MCF 10A (cell line): Measurements from ENCODE around the gene BRF1. TPM values are rescaled to one million over a fixed set of nuclear protein-coding genes. Genes with fewer than 3 reads are reported as not detected.
A peak's percentile ranks its signal among the peaks of the same experiment; 100 is the strongest.

Source experiments
- BruUV-seq: library from RNA; stranded (reverse); fragments of 400-500 nt; replicated peaks from 2 replicates; lab custom pipeline; 2021; lab: Mats Ljungman, UMichigan
- CTCF ChIA-PET: fragments of 300-600 bp; sonication (Branson Sonifier 250); formaldehyde crosslinking; extraction: SDS; loops from one replicate; lab custom pipeline; 2021; ENCODE audit warnings: antibody characterized with exemption, inconsistent platforms; lab: Yijun Ruan, JAX
- POLR2A ChIA-PET: fragments of 300-600, 350-650 bp; sonication (Branson Sonifier 250); formaldehyde crosslinking; extraction: SDS; loops from one replicate; lab custom pipeline; 2020; ENCODE audit warnings: antibody characterized with exemption, inconsistent platforms; lab: Yijun Ruan, JAX
- DNase-seq: peaks from one replicate; pipeline ENCODE4 v3.0.0-alpha.2; 2018; ENCODE audit not compliant: unreplicated experiment
- H3K27ac Mint-ChIP-seq: one replicate; pipeline ENCODE4 v1.8.0; 2022; ENCODE audit warnings: mild to moderate bottlenecking, low read depth, mixed read lengths; ENCODE audit not compliant: unreplicated experiment
- H3K27me3 Mint-ChIP-seq: one replicate; pipeline ENCODE4 v1.8.0; 2022; ENCODE audit warnings: mixed read lengths; ENCODE audit not compliant: insufficient read depth, unreplicated experiment
- H3K36me3 Mint-ChIP-seq: one replicate; pipeline ENCODE4 v1.8.0; 2022; ENCODE audit warnings: mild to moderate bottlenecking, moderate library complexity, mixed read lengths; ENCODE audit not compliant: insufficient read depth, unreplicated experiment
- H3K4me1 Mint-ChIP-seq: one replicate; pipeline ENCODE4 v1.8.0; 2022; ENCODE audit warnings: mixed read lengths; ENCODE audit not compliant: insufficient read depth, unreplicated experiment
- H3K4me3 Mint-ChIP-seq: one replicate; pipeline ENCODE4 v1.8.0; 2022; ENCODE audit warnings: mild to moderate bottlenecking, moderate library complexity, mixed read lengths; ENCODE audit not compliant: unreplicated experiment
- H3K9me3 Mint-ChIP-seq: one replicate; pipeline ENCODE4 v1.8.0; 2022; ENCODE audit warnings: mixed read lengths; ENCODE audit not compliant: unreplicated experiment
- CTCF ChIP-seq: fragments of 200-600 bp; IDR thresholded peaks from one replicate; pipeline ENCODE4 v1.8.0; 2022; ENCODE audit warnings: antibody characterized with exemption, mild to moderate bottlenecking; ENCODE audit not compliant: unreplicated experiment
- intact Hi-C: fragments of 100-400 bp; cut with micrococcal nuclease; formaldehyde crosslinking; loops from 2 replicates; pipeline ENCODE4 v1.14.1; 2022
- total RNA-seq: library from RNA; stranded (reverse); gene quantifications from 2 replicates; pipeline ENCODE4 v1.2.3, GENCODE V29; 2022

The BRF1 gene
- total RNA-seq, 1 experiment from 2014 or later, result 30.7 TPM

GRCh38 chr14:105187935-105188524 is 112.8 kb downstream of the BRF1 start:
- ChIA-PET CTCF (interaction anchor here (0.6 to 0.9 kb wide), 3 partner anchors 20 to 293 kb away, joined by 3 read pairs; no protein-coding TSS in a partner anchor), POLR2A (no interaction called here)
- Mint-ChIP-seq H3K27me3 (peaks cover 47% of the 10 kb centered on the region), H3K27ac (no peak overlapping the region), H3K9me3 (no peaks in the 10 kb centered on the region), H3K4me3 (no peak overlapping the region), H3K4me1 (no peaks in the 10 kb centered on the region), H3K36me3 (no peaks in the 10 kb centered on the region)
- peak; percentile 25 for TF ChIP-seq CTCF
- intact Hi-C loops, result no loop called here
- BruUV-seq, result no TSS peak
- no peak for DNase-seq

DNA sequence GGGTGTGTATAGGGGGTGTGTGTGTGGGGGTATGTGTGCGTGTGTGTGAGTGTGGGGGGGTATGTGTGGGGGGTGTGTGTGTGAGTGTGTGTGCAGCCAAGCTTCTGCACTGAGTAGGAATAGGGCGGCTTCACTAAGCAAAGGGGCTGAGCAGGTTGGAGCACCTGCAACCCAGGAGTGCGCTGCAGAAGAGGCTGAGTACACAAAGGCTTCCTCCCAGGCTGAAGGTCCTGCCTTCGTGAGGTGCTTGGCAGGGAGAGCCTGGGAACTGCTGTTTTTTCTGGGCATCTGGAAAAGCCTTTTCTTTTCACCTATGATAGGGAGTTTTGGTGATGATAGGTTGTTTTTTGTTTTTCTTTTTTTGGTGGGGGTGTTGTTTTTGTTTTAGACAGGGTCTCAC is 113.7 kb downstream of the BRF1 start:
- POLR2A ChIA-PET, result no interaction called here
- Mint-ChIP-seq H3K36me3 (no peaks in the 10 kb centered on the region), H3K4me1 (no peaks in the 10 kb centered on the region), H3K9me3 (no peaks in the 10 kb centered on the region), H3K4me3 (no peak overlapping the region), H3K27ac (no peak overlapping the region), H3K27me3 (peaks cover 47% of the 10 kb centered on the region)
- intact Hi-C loops, result no loop called here
- TF ChIP-seq CTCF, result no peak
- no peak for DNase-seq
- no TSS peak for BruUV-seq
- CTCF ChIA-PET, result no interaction called here

GRCh38 chr14:105185973-105186372 is 114.8 kb downstream of the BRF1 start:
- BruUV-seq, result no TSS peak
- H3K4me1 Mint-ChIP-seq, result no peaks in the 10 kb centered on the region
- CTCF ChIA-PET, result interaction anchor here (0.6 kb wide), 1 partner anchor 46 kb away, joined by 5 read pairs; no protein-coding TSS in a partner anchor

GRCh38 chr14:105185001-105185400 is 115.8 kb downstream of the BRF1 start:
- H3K36me3 Mint-ChIP-seq, result no peaks in the 10 kb centered on the region
- TF ChIP-seq CTCF, result no peak
- no peak overlapping the region for H3K27ac Mint-ChIP-seq
- H3K9me3 Mint-ChIP-seq, result no peaks in the 10 kb centered on the region
- H3K4me3 Mint-ChIP-seq, result no peak overlapping the region
- H3K4me1 Mint-ChIP-seq, result no peaks in the 10 kb centered on the region
- peaks cover 37% of the 10 kb centered on the region for H3K27me3 Mint-ChIP-seq
- POLR2A ChIA-PET, result no interaction called here
- BruUV-seq, result no TSS peak
- intact Hi-C loops, result no loop called here
- DNase-seq, result no peak
- CTCF ChIA-PET, result no interaction called here

More at GRCh38 chr14:105185973-105186372, 114.8 kb downstream of the BRF1 start:
- no peak overlapping the region for H3K4me3 Mint-ChIP-seq
- H3K36me3 Mint-ChIP-seq, result no peaks in the 10 kb centered on the region
- intact Hi-C loops, result no loop called here
- no peak for DNase-seq
- TF ChIP-seq CTCF, result no peak
- H3K27me3 Mint-ChIP-seq, result peaks cover 47% of the 10 kb centered on the region
- no peak overlapping the region for H3K27ac Mint-ChIP-seq
- H3K9me3 Mint-ChIP-seq, result no peaks in the 10 kb centered on the region
- POLR2A ChIA-PET, result no interaction called here
